HG03097 (cell line): ENCODE measurements around the gene HCRTR1.
A peak's percentile ranks its signal among the peaks of the same experiment; 100 is the strongest.

Experiments
- ATAC-seq: cut with Tn5 transposase; IDR thresholded peaks from one replicate; pipeline ENCODE4 v1.9.1; 2021; ENCODE audit not compliant: unreplicated experiment, low FRiP score

The HCRTR1 gene

GRCh38 chr1:31624731-31625514, 7.4 kb downstream of the HCRTR1 start:
- no peak for ATAC-seq

GRCh38 chr1:31625561-31626222, 8.2 kb downstream of the HCRTR1 start:
- no peak for ATAC-seq

- no peak for ATAC-seq
Measured at GRCh38 chr1:31626223-31627207, 9.0 kb downstream of the HCRTR1 start.

- no peak for ATAC-seq
Measured at GRCh38 chr1:31627301-31627929, 9.9 kb downstream of the HCRTR1 start.

GRCh38 chr1:31627930-31628559, 10.6 kb downstream of the HCRTR1 start:
- no peak for ATAC-seq

- no peak for ATAC-seq
Measured at GRCh38 chr1:31628931-31629556, 11.6 kb downstream of the HCRTR1 start.

- no peak for ATAC-seq
Measured at GRCh38 chr1:31632649-31633048, 15.2 kb downstream of the HCRTR1 start.

- no peak for ATAC-seq
Measured at GRCh38 chr1:31633117-31633516, 15.6 kb downstream of the HCRTR1 start.

- ATAC-seq = no peak
Measured at GRCh38 chr1:31637915-31638673, 20.6 kb downstream of the HCRTR1 start.

GRCh38 chr1:31639543-31639942, 22.1 kb downstream of the HCRTR1 start:
- no peak for ATAC-seq

GRCh38 chr1:31640179-31640578, 22.7 kb downstream of the HCRTR1 start:
- no peak for ATAC-seq

- no peak for ATAC-seq
Measured at GRCh38 chr1:31640964-31641363, 23.5 kb downstream of the HCRTR1 start.

GRCh38 chr1:31642366-31642765, 24.9 kb downstream of the HCRTR1 start:
- ATAC-seq = no peak

- no peak for ATAC-seq
Measured at GRCh38 chr1:31642897-31643296, 25.4 kb downstream of the HCRTR1 start.

GRCh38 chr1:31643976-31644559, 26.6 kb downstream of the HCRTR1 start:
- ATAC-seq = no peak

GRCh38 chr1:31644560-31645273, 27.2 kb downstream of the HCRTR1 start, which contains the start of gene PEF1:
PEF1 (minus strand) TSS chr1:31644876; CDS start chr1:31644864, 12 bp downstream.
- ATAC-seq = peak; percentile 88

GRCh38 chr1:31645274-31645568, 27.7 kb downstream of the HCRTR1 start:
- ATAC-seq = no peak
